Activated B cell treated with CpG ODN at 0.5 μM for 24 hours (primary cell): ENCODE results near the gene ARHGAP33. TPM values are rescaled to one million over a fixed set of nuclear protein-coding genes. Genes with fewer than 3 reads are reported as not detected.

Experiments used
- ATAC-seq: fragments of 200-7000 bp; cut with Tn5 transposase; one replicate; pipeline ENCODE4 v1.10.0; 2021; ENCODE audit warnings: low read depth, mild to moderate bottlenecking, moderate library complexity
- CTCF ChIA-PET: fragments of 350-600 bp; sonication (Branson Sonifier 250); formaldehyde crosslinking; loops from one replicate; lab custom pipeline; 2021; ENCODE audit warnings: antibody characterized with exemption; lab: Charles Lee
- POLR2A ChIA-PET: fragments of 350-600 bp; sonication (Branson Sonifier 250); formaldehyde crosslinking; loops from one replicate; lab custom pipeline; 2021; ENCODE audit warnings: antibody characterized with exemption; lab: Charles Lee
- DNase-seq: peaks from one replicate; pipeline ENCODE4 v3.0.0; 2022
- H3K27ac Mint-ChIP-seq: one replicate; pipeline ENCODE4 v1.8.0; 2020; ENCODE audit warnings: mixed read lengths
- H3K27me3 Mint-ChIP-seq: one replicate; pipeline ENCODE4 v1.8.0; 2021; ENCODE audit warnings: mixed read lengths
- H3K36me3 Mint-ChIP-seq: one replicate; pipeline ENCODE4 v1.8.0; 2021; ENCODE audit warnings: low read depth, mixed read lengths
- H3K4me1 Mint-ChIP-seq: one replicate; pipeline ENCODE4 v1.8.0; 2021; ENCODE audit warnings: mixed read lengths
- H3K4me3 Mint-ChIP-seq: one replicate; pipeline ENCODE4 v1.8.0; 2020; ENCODE audit warnings: mild to moderate bottlenecking, mixed read lengths
- H3K9me3 Mint-ChIP-seq: one replicate; pipeline ENCODE4 v1.8.0; 2020; ENCODE audit warnings: mixed read lengths
- CTCF ChIP-seq: fragments of 200-600 bp; IDR thresholded peaks from one replicate; pipeline ENCODE4 v1.8.0; 2022; ENCODE audit warnings: antibody characterized with exemption, mild to moderate bottlenecking
- intact Hi-C: fragments of 100-400 bp; cut with micrococcal nuclease; formaldehyde crosslinking; loops from one replicate; pipeline ENCODE4 v1.15.1; 2024
- total RNA-seq: library from RNA; stranded (reverse); gene quantifications from 2 replicates; pipeline ENCODE4 v1.2.3, GENCODE V29; 2022

Gene ARHGAP33
- total RNA-seq, 1 donor from 2014 or later: 15.0 TPM

- no peak overlapping the region for H3K4me3 Mint-ChIP-seq
- H3K4me1 Mint-ChIP-seq: peaks cover 34% of the 10 kb centered on the region
- DNase-seq: no peak
- no peak for ATAC-seq
- POLR2A ChIA-PET: no interaction called here
- no peaks in the 10 kb centered on the region for H3K9me3 Mint-ChIP-seq
- CTCF ChIA-PET: no interaction called here
- H3K36me3 Mint-ChIP-seq: peaks cover 34% of the 10 kb centered on the region
- no peak overlapping the region for H3K27ac Mint-ChIP-seq
- intact Hi-C loops: no loop called here
- H3K27me3 Mint-ChIP-seq: peaks cover 15% of the 10 kb centered on the region
- TF ChIP-seq CTCF: no peak
Observed at GRCh38 chr19:35753634-35754369, 21.6 kb upstream of the ARHGAP33 start.

GRCh38 chr19:35754370-35755130, 20.8 kb upstream of the ARHGAP33 start:
- Mint-ChIP-seq H3K4me3 (no peak overlapping the region), H3K27ac (no peak overlapping the region), H3K9me3 (no peaks in the 10 kb centered on the region), H3K27me3 (peaks cover 15% of the 10 kb centered on the region), H3K4me1 (peaks cover 37% of the 10 kb centered on the region), H3K36me3 (peaks cover 34% of the 10 kb centered on the region)
- CTCF ChIA-PET: no interaction called here
- DNase-seq (no peak), ATAC-seq (no peak)
- TF ChIP-seq CTCF: no peak
- POLR2A ChIA-PET: no interaction called here
- intact Hi-C loops: loop anchor here (5.0 kb wide), 1 partner anchor 207 kb away; the partner anchor contains the start of gene TMEM147

GRCh38 chr19:35755131-35755549, 20.2 kb upstream of the ARHGAP33 start:
- Mint-ChIP-seq H3K4me3 (peak overlapping the region; percentile 38), H3K27me3 (peaks cover 15% of the 10 kb centered on the region), H3K27ac (no peak overlapping the region), H3K4me1 (peaks cover 33% of the 10 kb centered on the region), H3K9me3 (no peaks in the 10 kb centered on the region), H3K36me3 (peaks cover 34% of the 10 kb centered on the region)
- ATAC-seq (no peak), DNase-seq (no peak)
- ChIA-PET CTCF (no interaction called here), POLR2A (interaction anchor here (3.8 kb wide), 1 partner anchor 11 kb away, joined by 69 read pairs; the partner anchor contains the start of genes IGFLR1, PSENEN and U2AF1L4)
- intact Hi-C loops: loop anchor here (5.0 kb wide), 1 partner anchor 208 kb away; the partner anchor contains the start of gene TMEM147
- no peak for TF ChIP-seq CTCF

GRCh38 chr19:35755550-35756376, 19.6 kb upstream of the ARHGAP33 start:
- H3K36me3 Mint-ChIP-seq: peaks cover 34% of the 10 kb centered on the region
- POLR2A ChIA-PET: interaction anchor here (2.1 to 3.8 kb wide), 3 partner anchors 12 to 37 kb away, joined by 5 to 69 read pairs (median 12); partner anchors contain the start of genes IGFLR1, PSENEN and U2AF1L4
- no peak for DNase-seq
- peak overlapping the region; percentile 67 for H3K4me3 Mint-ChIP-seq
- H3K9me3 Mint-ChIP-seq: no peaks in the 10 kb centered on the region
- H3K4me1 Mint-ChIP-seq: peaks cover 33% of the 10 kb centered on the region
- CTCF ChIA-PET: interaction anchor here (0.9 kb wide), 1 partner anchor 11 kb away, joined by 3 read pairs; the partner anchor contains the start of genes PSENEN and U2AF1L4
- intact Hi-C loops: loop anchor here (5.0 kb wide), 1 partner anchor 208 kb away; the partner anchor contains the start of gene TMEM147
- peaks cover 15% of the 10 kb centered on the region for H3K27me3 Mint-ChIP-seq
- no peak for ATAC-seq
- TF ChIP-seq CTCF: no peak
- H3K27ac Mint-ChIP-seq: no peak overlapping the region
